SIG-M5 treated with dmso at 0.1 percent for 504 hours (cell line): Measurements from ENCODE around the gene RMND1.
"Not testable (repeated sequence)": the region's sequence is repeated elsewhere in the genome, so short reads cannot be mapped to it uniquely, and the experiment has no call there.

ENCODE experiments used
- DNase-seq: peaks from one replicate; lab custom pipeline; 2025; ENCODE audit not compliant: unreplicated experiment; lab: John Stamatoyannopoulos, UW

RMND1 gene

DNA sequence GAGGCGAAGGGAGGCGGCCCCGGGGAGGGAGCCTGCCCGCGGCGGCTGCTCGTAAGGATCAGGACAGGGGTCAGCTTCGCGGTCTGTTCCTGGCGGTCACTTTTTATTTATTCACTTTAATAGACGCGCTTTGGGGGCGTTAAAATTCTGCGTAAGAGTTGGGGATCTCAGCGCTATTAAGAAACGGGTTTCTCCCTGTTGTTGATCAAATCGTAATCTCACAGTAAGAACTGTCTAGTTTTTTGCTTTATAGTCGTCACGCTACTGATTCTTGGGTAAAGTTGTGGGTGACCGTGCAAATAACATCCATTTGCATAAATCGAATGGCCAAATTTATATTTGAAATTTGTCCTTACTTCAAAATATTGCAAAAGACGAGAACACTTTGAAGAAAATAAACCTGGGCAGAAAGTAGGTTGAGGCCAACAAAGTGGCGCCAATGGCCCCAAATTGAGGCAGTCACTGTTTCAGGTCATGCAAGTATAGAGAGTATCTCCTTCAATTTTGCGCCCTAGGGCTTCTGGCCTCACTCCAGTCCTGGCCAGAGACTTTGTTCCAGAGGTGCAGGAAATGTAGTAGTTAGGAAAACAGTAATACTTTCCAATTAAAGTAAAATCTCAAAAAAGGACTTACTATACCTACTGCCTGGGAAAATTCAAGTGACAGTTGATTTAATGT is 963 bp upstream of the RMND1 start:
- no peak for DNase-seq

DNA sequence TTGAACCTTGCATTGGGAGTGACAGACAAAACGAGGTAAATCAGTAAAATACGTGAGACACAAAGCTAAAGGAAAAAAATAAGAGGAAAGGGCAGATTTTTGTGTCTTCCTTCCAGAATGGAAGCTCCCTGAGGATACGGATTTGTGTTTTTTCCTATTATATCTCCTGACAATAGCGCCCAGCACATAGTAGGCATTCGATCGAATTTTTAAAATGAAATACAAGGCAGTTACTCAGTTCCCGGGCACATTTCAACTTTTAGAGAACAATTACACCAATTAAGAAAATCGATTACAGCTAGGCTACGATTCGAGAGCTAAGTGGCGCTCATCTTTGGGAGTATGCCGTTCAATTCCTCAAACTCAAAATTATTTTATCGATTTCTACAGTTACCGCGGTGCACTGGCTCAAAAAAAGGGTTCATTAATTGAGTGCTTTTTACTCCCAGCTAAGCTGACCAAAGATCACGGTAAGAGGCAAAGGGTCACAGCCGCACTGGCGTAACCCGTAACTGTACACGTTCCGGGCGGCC is 443 bp downstream of the RMND1 start:
- no peak for DNase-seq

DNA sequence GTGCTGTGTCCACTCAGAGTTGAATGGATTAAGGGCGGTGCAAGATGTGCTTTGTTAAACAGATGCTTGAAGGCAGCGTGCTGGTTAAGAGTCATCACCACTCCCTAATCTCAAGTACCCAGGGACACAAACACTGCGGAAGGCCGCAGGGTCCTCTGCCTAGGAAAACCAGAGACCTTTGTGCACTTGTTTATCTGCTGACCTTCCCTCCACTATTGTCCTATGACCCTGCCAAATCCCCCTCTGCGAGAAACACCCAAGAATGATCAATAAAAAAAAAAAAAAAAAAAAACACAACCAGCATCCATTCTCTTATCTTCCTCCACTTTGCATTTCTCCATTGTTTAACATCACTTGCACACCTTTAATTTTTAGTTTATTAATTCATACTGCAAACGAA is 998 bp downstream of the RMND1 start:
- not testable (repeated sequence) for DNase-seq

DNA sequence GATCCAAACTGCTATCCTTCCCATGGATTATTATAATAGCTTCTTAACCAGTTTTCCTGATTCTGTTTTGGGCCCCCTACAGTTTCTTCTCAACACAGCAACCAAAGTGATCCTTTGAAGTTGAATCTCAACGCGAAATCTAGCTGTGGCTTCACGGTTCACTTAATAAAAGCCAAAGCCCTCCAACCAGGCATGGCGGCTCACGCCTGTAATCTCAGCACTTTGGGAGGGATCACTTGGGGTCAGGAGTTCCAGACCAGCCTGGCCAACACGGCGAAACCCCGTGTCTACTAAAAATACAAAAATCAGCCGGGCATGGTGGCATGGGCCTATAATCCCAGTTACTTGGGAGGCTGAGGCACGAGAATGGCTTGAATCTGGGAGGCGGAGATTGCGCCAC is 3.3 kb downstream of the RMND1 start:
- DNase-seq, result no peak

DNA sequence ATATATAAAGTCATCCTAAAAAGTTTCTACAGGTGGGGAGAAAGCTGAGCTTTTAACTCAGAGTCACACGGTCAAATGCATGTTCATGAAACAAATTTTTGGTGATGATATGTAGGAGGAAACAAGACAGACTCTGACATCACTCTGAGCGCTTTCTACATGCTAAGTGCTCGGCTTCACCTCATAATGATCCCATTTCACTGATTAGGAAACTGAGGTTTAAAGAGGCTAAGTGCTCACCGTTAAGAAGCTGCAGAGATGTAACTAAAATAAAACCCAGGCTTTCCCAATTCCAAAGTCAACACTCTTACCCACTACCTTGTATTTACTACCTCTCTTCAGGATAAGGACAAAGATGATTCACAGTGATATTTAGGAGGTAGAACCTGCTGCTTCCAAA is 4.7 kb downstream of the RMND1 start:
- no peak for DNase-seq

DNA sequence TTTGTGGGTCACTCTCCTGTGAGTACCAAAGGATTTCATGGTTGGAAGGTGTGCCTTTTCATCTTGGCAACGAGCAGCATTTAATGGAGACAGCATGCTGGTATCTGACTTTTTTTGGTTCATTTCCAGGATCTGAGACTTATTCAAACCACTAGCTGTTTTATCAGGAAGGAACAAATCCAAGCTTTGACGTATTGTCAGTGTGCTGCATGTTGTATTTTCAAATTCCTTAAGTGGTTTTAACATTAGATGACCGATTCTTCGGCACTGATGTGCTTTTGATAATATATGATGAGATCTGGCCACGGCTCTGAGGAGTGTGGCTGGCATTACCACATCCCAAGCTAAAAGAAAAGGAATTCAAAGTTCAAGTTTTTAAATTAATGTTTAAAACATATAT is 6.4 kb downstream of the RMND1 start:
- DNase-seq, result no peak

DNA sequence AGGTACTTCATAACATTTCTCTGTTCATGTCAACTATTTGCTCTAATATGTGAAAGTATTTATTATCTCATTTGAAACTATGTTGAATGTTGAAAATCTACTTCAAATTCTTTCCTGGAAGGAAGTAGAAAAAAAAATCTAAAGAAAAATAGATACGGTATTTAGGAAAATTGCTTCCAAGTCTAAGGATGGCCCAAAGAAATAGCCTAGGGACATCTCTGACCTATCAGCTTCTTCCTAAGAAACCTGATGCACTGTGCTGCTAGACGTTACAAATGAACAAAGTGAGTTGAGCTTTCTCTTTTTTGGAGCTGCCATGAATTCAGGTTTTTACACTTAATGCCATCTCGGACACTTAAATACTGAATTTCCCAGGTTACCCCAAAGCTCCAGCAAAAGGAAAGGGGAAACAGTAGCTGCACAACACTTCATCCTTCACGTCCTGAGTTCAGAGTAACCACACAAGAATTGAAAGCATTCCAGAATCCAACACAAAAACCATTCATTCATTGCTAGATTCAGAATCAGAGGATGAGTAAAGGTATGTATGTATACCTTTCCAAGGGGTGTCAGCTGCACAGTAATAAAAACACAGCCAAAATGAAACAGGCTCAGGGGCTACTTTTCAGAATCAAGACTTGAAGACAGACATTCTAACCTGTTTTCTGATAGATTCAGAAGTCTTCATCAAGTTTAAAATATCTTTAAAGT is 7.9 kb downstream of the RMND1 start:
- DNase-seq, result no peak

DNA sequence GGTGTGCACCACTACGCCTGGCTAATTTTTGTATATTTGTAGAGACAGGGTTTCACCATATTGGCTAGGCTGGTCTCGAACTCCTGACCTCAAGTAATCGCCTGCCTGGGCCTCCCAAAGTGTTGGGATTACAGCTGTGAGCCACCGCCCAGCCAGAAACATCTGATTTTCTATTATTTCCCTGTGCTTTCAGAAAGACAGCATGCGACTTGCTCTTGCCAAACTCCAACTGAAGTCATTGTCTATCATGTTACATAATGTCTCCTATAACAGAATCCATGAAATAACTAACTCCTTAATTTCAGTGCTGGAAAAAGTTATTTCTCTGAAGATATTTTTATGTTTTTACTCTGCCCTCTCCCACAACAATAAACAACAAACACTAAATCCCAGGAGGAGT is 8.5 kb downstream of the RMND1 start:
- no peak for DNase-seq

DNA sequence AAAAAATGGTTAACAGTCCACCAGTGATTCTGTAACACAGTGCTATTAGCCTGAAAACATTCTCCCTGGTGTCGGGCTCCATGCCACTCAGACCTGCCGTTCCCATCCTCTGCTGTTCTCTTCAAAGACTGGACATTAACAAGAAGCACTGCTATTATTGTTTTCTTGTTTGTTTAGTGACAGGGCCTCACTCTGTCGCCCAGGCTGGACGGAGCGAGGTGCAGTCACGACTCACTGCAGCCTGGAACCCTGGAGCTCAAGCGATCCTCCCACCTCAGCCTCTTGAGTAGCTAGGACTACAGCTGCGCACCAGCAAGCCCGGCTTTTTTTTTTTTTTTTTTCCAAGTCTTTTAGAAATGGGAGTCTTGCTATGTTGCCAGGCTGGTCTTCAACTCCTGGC is 9.6 kb downstream of the RMND1 start:
- DNase-seq, result no peak

DNA sequence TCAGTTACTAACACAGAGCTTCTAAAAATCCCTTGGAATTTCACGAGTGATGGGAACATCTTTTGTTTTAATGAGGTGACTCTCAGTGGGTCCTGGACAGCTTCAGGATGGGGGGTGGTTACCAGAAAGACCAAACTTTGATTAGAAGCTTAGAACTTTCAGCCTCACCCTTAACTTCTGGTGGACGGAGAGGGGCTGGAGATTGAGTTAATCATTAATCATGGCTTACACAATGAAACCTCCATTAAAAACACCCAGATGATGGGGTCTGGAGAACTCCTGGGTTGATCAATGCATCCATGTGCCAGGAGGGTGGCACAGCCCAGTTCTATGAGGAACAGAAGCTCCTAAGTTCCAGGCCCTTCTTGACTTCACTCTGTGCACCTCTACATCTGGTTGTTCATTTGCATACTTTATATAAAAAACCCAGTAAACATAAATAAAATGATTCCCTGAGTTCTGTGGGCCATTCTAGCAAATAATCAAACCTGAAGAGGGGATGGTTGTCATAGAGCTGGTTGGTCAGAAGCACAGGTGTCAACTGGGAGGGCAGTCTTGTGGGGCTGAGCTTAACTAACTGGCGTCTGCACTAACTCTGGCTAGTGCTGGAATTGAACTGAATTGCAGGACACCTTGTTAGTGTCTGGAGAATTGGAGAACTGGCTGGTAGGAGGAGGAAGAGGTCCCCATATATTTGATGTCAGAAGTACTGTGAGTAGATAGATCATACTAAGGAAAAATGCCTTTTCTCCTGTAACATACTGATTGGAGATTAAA is 10.3 kb downstream of the RMND1 start:
- no peak for DNase-seq

DNA sequence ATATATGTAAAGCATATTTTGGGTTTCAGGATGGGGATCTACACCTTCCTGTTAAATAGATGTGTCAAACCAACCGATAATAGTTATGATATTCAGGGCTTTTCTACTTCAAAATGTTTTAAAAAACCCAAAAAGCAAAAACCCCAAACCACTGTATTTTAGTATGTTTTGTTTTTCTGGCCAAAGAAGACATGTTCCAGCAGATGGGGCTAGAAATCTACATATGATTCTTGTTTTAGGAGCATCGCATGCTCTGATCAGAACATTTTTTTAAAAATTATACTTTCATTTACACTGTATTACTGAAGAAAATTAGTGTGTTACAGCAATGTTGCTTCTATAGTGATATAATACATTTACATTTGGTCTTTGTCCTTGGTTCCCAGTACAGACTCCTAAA is 11.0 kb downstream of the RMND1 start:
- DNase-seq, result no peak

DNA sequence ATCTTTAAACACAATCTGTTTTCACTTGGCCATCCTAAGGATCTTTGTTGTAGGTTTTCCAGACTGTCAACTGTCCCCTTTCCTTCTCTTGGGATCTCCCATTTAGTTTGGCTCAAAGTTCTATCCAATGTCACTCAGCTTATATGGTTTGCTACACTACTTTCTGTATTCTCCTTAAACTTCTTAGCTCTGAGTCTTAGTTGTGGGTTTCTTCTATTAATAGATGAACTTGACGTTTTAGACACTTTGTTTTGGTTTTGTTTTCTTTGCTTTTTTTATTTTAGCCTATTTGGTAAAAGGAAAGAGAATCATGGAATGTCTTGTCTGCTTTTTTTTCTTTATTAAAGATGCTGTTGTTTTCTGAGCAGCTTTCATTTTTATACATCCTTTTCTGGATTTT is 11.4 kb downstream of the RMND1 start:
- no peak for DNase-seq

DNA sequence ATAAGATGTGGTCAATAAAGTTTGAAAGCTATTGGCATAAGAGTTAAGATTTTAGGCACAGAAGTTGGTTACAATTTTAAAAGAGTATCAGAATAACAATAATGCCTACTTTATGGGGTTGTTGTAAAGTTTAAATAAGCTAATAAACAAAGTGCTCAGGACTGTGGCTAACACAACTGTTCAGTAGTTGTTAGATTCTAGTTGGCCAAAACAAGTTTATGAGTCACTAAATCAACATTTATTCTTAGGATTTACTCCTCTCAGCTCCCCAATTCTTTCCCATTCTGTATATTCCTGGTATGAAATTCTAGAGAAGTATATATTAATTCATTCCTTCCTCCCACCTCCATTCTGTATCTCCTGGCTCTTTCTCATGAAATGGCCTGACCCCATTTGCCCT is 14.5 kb downstream of the RMND1 start:
- no peak for DNase-seq

DNA sequence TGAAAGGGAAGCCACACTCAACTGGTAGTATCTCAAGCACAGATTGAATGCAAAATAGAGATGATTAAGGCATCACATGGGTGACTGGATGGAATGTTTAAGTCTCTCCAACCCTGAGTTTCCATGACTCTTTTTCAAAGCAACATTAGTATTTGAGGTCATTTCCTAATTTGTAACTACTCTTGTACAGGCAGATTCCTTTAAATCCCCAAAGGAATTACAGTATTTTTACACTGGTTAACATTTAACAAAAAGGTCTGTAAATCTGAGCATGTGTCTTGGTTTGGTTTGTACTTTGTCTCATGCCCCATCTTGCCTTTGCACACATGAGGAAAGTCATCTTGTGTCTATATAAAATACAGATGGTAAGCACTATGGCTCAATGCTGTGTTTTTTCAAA is 15.1 kb downstream of the RMND1 start:
- DNase-seq, result no peak

DNA sequence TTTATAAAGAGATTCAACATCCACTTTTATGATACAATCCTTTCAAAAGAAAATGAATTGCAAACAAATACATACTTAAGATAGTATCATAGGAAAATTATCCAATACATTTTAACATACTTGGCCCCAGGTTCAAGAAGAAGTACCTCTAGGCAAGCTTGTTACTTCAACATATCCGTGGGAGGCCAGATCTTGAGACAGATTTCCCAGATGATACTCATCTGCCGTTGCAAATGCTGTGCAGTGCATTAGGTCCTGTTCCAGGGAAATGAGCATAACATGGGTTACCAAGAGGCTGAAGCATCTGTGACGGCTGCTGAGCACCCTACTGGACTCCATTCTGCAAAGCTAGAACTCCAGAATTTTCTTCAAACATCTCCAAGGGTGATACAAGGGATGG is 15.6 kb downstream of the RMND1 start:
- no peak for DNase-seq

DNA sequence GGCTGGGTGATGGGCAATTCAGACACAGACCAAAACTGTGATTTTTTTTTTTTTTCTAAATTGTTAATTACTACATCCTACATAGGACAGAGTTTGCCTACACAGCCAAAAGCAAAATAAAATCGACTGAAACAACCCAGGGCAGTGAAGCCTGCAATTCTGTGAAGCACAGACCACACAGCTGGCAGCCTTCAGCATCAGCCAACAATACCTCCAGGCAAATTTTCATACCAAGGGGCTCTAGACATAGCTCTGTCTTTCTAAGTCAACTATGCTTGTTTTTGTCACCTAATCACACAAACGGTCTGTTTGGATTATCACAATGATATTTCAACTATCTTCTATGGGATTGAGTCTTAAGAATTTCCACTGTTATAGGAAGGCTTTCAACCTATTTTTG is 17.6 kb downstream of the RMND1 start:
- DNase-seq, result no peak

DNA sequence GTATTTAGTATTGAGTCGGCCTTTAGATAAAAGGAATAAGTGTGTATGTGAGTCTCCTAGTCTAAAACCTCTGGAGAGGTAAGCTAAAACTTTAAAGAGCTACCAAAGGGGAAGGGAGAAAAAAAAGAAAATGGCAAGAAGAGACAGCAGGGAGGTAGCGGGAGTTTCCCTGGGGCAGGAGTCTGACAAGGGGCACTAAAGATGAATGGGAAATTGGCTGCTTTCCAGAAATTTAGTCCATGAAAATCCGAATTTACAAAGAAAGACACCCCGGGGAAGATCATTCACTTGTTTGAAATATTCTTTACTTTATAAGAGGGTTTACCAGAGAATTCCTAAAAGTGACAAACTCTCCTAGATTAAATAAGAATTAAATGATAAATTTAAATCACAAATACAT is 19.3 kb downstream of the RMND1 start:
- no peak for DNase-seq

DNA sequence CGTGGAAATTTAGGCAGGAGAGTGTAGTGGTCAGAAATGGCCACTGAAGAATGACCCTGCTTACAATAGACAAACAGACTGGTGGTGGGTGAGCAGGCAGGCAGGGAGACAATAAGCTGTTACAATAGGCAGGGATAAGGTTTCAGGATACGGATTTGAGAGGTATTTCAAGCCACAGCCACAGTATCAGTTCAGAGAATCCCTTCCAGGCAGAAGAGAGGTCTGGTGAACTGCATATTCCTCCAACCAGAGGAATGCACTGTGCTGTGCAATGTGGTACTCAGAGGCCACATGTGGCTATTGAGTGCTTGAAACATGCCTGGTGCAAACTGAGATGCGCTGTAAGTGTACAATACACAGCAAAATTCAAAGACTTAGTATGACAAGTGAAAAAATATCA is 20.6 kb downstream of the RMND1 start:
- DNase-seq, result no peak

DNA sequence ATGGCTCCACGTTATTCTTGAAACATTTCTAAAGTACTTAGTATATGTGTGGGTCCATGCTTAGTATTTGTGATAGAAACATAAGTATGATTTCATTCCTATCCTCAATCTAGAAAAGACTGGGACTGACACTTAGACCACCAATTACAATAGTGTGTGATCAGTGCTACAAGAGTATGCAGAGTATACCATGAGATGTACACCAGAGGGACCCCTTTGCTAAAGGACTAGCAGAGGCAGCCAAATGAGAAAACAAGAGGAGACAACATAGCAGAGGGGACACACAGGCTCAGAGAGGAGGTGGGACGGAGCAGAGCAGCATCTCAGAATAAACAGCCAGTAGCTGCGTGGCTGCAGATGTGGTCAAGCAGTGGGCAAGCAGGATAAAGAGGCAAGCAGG is 21.0 kb downstream of the RMND1 start:
- no peak for DNase-seq

DNA sequence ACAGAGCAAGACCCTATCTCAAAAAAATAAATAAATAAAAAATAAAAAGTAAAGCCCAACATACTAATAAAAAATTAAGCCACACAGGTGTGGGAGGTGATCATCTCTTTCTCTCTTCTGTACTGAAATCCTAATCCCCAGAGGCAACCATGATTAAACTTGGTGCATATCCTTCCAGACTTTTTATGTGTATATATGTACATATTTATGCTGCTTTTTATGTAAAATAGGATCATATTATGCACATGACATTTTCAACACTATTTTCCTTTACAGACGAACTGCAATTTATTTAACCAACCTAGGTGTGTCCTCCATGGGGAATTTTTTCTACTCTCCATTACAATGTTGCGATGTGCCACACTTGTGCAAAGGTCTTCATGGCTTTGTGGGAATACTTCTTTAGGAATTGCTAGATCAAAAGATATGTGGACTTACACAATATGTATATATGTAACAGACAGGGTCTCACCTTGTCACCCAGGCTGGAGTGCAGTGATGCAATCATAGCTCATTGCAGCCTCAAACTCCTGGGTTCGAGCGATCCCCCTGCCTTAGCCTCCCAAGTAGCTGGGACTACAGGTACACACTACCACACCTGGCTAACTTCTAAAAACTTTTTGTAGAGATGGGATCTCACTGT is 23.7 kb downstream of the RMND1 start:
- DNase-seq, result no peak

DNA sequence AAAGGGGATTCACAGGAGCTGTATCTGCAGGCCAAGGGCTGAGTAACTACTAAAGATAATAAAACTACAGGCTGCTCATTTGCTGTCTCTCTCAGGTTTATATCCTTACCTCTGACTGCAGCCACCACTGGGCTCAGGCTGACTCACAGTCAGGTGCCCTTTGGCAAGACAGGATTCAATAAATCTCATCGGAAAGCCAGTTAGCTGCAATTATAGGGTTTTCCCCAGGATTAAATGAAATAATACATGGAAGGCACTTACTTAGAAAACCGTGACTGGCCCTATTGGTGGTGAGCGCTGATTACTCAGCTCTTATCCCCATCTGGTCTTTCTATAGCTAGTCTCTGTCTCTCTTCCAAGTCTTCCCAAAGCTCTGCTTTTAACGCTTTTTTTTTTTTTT is 26.4 kb downstream of the RMND1 start:
- DNase-seq, result no peak

DNA sequence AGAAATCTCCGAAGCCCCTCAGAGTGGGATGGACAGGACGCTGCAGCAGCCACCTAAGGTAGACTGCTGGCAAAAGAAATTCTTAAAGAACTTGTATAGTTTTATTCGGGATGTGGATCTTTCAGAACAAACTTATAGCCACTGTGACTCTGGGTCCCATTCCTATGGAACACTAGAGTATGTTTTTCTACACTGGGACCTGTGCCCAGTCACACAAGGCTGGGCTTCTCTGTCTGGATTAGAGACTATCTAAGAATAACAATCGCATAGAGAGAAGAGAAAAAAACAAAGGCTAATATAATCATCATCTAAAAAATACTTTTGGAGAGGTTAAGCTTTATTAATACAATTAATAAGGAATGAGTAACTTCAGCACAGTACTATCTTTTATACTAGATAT is 28.9 kb downstream of the RMND1 start:
- no peak for DNase-seq
